ENCODE results near the gene RCL1. TPM values are rescaled to one million over a fixed set of nuclear protein-coding genes. Genes with fewer than 3 reads are reported as not detected.
A peak's percentile ranks its signal among the peaks of the same experiment; 100 is the strongest.

Gene RCL1
- total and polyA plus RNA-seq, 2 of the 13 experiments (the other 11 are each of a cell fraction or from before 2014, with no cell fraction given), result 22.3 to 31.6 TPM

DNA sequence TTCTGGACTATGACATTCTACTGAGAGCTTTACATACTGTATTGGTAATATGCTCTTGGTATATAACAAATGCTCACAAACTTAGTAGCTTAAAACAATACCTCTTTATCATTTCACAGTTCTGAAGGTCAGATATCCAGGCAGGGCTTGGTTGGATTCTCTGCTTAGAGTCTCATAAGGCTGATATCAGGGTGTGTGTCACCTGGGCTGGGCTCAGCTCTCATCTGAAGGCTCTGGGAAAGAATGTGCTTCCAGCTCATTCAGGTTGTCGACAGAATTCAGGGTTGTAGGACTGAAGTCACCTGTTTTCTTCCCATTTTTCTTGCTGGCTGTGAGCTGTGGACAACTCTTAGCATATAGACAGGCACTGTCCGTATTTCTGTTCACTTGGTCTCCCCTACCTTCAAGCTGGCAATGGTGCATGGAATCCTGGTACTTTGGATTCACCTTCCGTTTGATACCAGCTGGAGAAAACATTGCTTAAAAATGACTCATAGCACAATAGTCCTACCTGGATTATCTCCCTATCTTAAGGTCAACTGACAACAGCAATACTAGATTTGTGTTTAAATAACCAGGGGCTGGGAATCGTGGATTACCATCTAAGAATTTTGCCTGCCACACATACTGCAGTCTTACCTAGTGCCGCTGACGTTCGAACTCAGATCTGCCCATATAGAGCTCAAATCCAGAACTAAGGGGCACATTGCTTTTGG lies 69.2 kb downstream of the RCL1 start:
- peak; percentile 21 for FAIRE-seq
- 72% methylated on average over 7 of the region's 7 CpGs for WGBS (ENCODE audit: low lambda C conversion rate)
- TF ChIP-seq ZNF337 (CRISPR knock-in tag; IDR thresholded peaks at IDR 0.05; ENCODE audit: borderline replicate concordance, low read depth) (no peak), ZNF274 (CRISPR knock-in tag; IDR thresholded peaks at IDR 0.05) (no peak), KLF15 (CRISPR knock-in tag; IDR thresholded peaks at IDR 0.05; ENCODE audit: borderline replicate concordance) (no peak), ZBTB8A (CRISPR knock-in tag; IDR thresholded peaks at IDR 0.05; ENCODE audit: borderline replicate concordance, low read depth) (no peak), ZSCAN31 (CRISPR knock-in tag; IDR thresholded peaks at IDR 0.05; ENCODE audit: low read depth) (no peak), ELK4 (CRISPR knock-in tag; IDR thresholded peaks at IDR 0.05; ENCODE audit: borderline replicate concordance) (no peak), ZNF501 (CRISPR knock-in tag; IDR thresholded peaks at IDR 0.05) (0 out of 2 replicates have a peak, but pooled peaks have one; percentile 17), FLYWCH1 (CRISPR knock-in tag; IDR thresholded peaks at IDR 0.05) (no peak), TBX2 (CRISPR knock-in tag; IDR thresholded peaks at IDR 0.05; ENCODE audit: borderline replicate concordance) (no peak), SRF (IDR thresholded peaks at IDR 0.05; ENCODE audit: low read depth, low read length) (no peak), ZBTB21 (CRISPR knock-in tag; IDR thresholded peaks at IDR 0.05) (no peak), DDIT3 (CRISPR knock-in tag; IDR thresholded peaks at IDR 0.05) (no peak), ZNF781 (CRISPR knock-in tag; IDR thresholded peaks at IDR 0.05; ENCODE audit: borderline replicate concordance, not compliant biosample characterization) (no peak), FOSL1 (CRISPR knock-in tag; IDR thresholded peaks at IDR 0.05; ENCODE audit: borderline replicate concordance) (peak; percentile 88), SMAD1 (CRISPR knock-in tag; IDR thresholded peaks at IDR 0.05; ENCODE audit: borderline replicate concordance, low read depth) (no peak), HDAC6 (IDR thresholded peaks at IDR 0.05; ENCODE audit: low read depth, low read length) (no peak), CCDC6 (CRISPR knock-in tag; IDR thresholded peaks at IDR 0.05) (no peak), ZNF776 (CRISPR knock-in tag; IDR thresholded peaks at IDR 0.05) (no peak)
- TF ChIP-seq, protein P1, sequence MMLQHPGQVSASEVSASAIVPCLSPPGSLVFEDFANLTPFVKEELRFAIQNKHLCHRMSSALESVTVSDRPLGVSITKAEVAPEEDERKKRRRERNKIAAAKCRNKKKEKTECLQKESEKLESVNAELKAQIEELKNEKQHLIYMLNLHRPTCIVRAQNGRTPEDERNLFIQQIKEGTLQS (CRISPR knock-in tag; IDR thresholded peaks at IDR 0.05), result peak; percentile 64; the same call in 1 of the 2 replicates

More for the DNA sequence above, 69.2 kb downstream of the RCL1 start:
- intact Hi-C loops (cut with micrococcal nuclease; ENCODE audit: unreplicated experiment), result loop anchor here (2.0 to 5.0 kb wide), 3 partner anchors 23 to 125 kb away; partner anchors contain the start of gene JAK2
- H3K27me3 ChIP-seq (ENCODE audit: control insufficient read depth in 1 of 2, insufficient read depth in 2 of 2, low read length in 2 of 2), result no peaks in the 10 kb centered on the region
- ATAC-seq (peak; percentile 74), DNase-seq (ENCODE audit: low spot score) (peak; percentile 63)
- peaks cover 7 to 35% of the 10 kb centered on the region in 2 experiments; a peak in 4 of 5 replicates for H3K36me3 ChIP-seq (replicated peaks in 1 of 2; ENCODE audit: control insufficient read depth in 1 of 2, insufficient read depth in 2 of 2, low read length in 2 of 2)
- H3K4me3 ChIP-seq (replicated peaks in 1 of 3; ENCODE audit: insufficient read depth in 1 of 3, low read depth in 2 of 3, low read length in 3 of 3), result no peak overlapping the region
- no peak overlapping the region for H3K9ac ChIP-seq (ENCODE audit: insufficient read depth, low read depth, low read length)
- ChIA-PET CTCF (ENCODE audit: low intra/inter-chr PET ratio, low total read pairs) (no interaction called here), POLR2A (interaction anchor here (0.7 to 2.5 kb wide), 3 partner anchors 20 to 184 kb away, joined by 3 to 11 read pairs (median 4); no protein-coding TSS in a partner anchor)
- no peaks in the 10 kb centered on the region for H4K20me1 ChIP-seq (ENCODE audit: insufficient read depth, low read length)
- in situ Hi-C loops (cut with HindIII; ENCODE audit: extremely low pct_ligation_motif_present, low pct_unique_long_range_greater_than_20kb), result no loop called here
- H3K79me2 ChIP-seq (ENCODE audit: insufficient read depth, low read length), result no peaks in the 10 kb centered on the region
- peak overlapping the region; percentile 53 for H3K27ac ChIP-seq (ENCODE audit: extremely low read length, insufficient read depth, low read length)
- BruUV-seq (replicated peaks), result no TSS peak
- H3K9me3 ChIP-seq (ENCODE audit: low read length), result no peaks in the 10 kb centered on the region
- H2AFZ ChIP-seq (ENCODE audit: low read length), result no peak overlapping the region
- peak overlapping the region; percentile 14; the same call in 1 of the 2 replicates for H3K4me2 ChIP-seq (ENCODE audit: low read depth, low read length)
- peaks cover 29% of the 10 kb centered on the region for H3K4me1 ChIP-seq (ENCODE audit: insufficient read depth, low read length)

Data from HepG2 (cell line).